Measurements from ENCODE around the gene LURAP1L.

LURAP1L gene, protein sequence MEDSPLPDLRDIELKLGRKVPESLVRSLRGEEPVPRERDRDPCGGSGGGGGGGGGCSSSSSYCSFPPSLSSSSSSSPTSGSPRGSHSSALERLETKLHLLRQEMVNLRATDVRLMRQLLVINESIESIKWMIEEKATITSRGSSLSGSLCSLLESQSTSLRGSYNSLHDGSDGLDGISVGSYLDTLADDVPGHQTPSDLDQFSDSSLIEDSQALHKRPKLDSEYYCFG

DNA sequence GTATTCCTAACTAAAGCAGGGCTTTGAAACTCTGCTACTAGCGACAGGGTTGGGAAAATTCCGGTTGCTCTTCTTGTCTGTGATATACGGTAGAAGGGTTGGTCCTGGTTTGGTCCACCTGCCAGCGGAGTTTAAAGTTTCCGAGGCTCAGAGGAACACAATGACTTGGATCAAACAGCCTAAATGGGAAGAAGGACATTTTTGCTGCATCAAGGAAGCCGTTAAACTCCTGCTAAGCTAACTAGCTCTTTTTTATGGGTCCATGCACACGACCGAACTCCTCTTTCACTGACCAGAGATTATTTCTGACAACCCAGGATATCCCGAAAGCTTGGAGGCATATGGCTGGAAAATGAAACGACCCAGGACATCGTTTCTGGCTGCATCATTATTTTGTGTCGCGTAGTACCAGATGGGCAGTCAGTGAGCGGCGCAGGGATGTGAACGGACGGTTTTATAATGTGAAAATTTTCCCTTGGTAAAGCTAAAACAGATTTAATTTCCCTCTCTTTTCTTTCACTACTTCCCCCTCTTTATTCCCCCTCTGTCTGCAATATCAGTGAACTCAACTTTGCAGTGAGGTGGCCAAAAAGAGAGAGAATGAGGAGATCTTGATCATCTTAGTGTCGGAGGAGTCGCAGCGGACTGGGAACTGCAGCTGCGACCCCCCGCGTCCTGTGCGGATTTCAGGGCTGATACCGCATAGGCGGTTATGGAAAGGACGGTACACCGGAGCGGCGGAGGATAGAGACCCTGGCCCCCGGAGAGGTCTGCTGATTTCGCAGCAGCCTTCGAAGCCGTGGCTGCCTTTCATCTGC lies at the start of gene LURAP1L:
Gene LURAP1L, plus strand, starts transcription at position 160 of the 818 bp plus-strand sequence. CDS start 696 bp downstream, outside the sequence.
- DNase-seq = peak; percentile 73

DNA sequence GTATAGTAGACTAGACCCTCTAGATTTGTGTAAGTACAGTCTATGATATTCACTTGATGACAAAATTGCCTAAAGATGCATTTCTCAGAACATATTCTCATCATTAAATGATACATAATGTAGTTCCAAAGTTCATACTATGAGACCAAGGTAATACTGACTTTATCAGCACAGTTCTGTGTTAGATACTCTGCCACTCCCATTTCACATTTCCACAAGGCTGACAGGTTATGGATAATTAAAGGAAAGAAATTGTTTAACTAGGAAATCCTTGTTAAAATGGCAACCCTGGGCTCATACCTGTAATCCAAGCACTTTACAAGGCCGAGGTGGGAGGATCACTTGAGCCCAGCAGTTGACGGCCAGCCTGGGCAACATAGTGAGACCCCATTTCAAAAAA lies 48.0 kb upstream of the LURAP1L start:
- DNase-seq = no peak

DNA sequence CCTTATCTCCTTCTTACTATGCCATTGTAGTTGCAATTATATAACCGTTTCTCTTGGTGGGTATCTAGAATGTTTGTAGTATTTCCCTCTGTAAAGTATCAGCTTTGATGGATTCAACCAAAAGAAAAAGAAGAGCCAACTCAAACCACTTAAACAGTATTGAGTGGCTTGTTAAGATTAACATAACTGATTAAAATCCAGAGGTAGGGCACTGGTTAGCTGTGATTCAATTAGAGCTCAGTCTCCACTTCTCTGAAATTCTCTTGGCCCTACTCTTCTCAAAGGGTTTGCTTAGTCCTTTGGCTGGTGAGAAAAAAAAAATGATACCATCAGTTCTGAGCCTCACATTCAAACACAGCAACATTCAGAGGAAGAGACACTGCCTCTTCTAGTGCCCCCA lies 44.6 kb upstream of the LURAP1L start:
- DNase-seq = no peak

DNA sequence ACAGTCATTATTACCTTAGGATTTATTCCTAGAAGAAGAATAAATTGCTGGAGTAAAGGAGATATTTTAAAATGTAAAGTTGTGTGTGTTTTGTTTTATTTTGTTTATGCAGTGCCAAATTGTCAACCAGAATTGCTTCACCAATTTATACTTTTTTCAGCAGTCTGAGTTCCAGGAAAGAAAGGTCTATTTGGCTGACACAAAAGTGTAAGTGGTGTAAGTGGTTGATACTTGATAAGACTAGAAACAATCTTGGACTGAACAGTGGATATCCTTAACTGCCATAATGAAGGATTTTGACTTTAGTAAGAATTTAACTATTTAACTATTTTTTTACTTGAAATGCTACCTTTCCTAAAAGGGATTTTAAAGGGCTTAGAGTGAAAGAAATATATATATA lies 43.9 kb upstream of the LURAP1L start:
- DNase-seq = no peak

DNA sequence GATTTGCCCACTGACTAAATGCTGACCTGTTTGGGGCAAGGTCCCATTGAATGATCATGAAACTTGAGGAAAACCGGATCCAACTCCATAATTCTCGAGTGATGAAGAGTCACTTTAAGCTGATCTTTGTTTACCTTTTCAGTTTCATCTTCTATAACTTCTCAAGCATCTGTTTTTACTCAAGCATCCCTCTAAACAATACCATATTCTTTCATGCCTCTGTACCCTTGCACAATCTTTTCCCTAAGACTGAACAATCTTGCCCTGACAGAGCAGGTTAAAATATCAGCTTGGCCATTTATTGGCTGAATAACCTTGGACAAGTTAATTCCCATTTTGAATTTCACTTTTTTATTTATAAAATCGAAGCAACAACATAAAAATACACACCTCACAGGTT lies 41.8 kb upstream of the LURAP1L start:
- DNase-seq = no peak

DNA sequence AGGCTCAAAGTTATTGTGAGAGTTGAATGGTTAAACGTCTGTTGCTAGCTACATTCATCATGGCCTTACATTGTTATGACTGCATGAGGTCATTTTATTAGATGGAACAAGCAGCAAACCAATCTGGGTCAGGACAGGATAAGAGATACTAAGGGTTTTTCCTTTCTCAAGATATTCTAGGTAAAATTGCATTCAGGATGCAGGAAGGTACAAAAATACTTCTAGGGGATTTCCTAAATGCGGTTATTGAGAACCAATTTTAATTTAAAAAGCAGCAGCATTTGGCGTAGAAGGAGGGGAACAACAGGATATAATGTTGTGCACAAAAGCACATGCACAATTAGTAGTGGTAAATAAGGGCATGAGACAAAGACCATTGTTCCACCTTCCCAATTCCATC lies 39.2 kb upstream of the LURAP1L start:
- no peak for DNase-seq

DNA sequence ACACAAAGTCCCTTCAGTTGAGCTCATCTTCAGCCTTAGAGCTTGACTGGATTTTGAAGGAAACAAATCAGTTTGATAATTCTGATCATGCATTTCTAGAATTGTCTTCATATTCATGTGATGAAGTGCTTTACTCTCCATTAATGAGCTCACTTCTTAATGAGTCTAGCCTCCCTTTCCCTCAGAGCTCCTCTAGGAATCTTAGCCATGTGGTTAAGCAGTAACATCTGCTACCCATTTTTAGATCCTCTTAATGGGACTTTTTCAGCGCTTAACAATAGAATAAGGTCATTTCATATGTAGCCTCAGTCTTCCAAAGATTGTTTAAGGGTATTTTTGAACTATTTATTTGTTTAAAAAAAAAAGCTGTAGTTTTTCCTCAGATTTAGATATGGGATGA lies 36.9 kb upstream of the LURAP1L start:
- no peak for DNase-seq

DNA sequence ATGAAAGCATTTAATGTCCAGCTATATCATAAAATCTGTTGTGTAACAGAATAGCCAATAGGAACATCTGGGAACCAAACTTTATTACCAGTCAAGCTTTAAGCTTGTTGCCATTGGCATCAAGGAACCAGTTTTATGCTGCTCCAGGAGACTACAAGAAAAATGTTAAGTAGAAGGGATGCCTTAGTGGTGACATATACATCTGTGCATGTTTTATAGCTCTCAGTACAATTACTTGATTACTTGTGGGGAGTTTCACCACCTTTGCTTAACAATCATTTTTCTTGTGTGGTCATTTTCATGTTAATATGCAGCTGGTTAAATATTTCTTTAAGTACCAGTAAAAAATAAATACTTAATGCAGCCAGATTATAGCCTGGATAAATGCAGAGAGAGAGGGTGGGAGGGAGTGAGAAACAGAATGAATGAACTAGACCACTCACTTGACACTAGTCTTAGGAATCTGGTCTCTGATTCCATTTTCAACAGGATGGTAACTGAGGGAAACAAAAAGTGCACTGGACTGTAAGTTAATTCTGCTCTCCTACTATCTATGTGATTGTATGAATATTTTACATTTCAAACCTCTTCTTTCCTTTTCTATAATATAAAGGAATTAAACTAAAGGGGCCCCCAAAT lies 35.7 kb upstream of the LURAP1L start:
- peak; percentile 45 for DNase-seq

DNA sequence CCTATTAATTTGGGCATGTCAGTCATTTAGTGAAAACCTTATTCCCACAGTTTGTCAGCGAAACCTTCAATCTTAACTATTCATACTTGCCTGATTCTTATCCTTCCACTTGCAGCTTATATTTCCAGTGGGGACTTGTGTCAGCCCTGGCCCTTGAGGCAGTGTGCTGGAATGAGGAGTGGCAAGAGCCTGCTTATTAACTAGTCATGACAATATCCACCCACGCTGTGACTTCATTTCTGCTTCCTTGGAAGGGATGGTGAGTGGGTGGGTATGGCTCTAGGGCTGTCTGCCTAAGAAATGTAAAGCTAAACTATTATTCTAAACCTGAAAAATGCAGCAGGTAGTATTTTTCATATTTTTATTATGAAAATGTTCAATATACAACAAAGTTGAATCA lies 34.0 kb upstream of the LURAP1L start:
- DNase-seq = peak; percentile 45

DNA sequence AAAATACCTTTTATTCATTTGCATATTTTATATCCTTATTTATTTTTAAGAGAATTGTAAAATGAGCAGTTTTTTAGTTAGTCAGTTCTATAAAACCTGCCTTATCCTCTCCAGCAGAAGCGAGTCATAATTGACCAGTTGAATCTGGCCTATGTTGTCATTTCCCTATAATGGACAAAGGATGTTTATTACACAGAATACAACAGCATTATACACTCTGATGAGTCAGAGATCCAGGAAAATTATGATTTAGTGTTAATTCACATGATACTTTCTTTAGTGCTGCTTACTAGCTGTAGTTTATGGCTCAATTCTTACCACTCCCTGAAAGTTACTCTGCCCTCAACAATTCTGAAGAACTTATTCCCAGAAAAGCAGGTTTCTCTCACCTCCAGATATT lies 26.8 kb upstream of the LURAP1L start:
- DNase-seq = peak; percentile 40

DNA sequence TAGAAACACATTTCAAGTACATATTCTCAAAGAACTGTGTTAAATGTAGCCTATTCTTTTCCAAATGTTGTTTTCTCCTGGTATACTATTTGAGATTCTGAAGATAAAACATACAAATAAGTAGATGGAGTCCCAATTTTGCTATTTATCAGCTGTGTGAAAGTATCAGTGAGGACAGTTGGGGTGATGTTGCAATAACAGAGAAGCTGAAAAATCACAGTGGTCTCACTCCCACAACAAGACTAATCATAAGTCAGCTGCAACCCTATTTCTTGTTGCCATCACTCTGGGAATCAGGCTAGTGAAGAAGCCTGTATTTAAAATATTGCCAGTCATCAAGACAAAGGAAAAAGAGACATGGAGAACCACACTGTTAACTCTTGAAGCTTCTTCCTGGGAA lies 25.9 kb upstream of the LURAP1L start:
- DNase-seq = no peak

DNA sequence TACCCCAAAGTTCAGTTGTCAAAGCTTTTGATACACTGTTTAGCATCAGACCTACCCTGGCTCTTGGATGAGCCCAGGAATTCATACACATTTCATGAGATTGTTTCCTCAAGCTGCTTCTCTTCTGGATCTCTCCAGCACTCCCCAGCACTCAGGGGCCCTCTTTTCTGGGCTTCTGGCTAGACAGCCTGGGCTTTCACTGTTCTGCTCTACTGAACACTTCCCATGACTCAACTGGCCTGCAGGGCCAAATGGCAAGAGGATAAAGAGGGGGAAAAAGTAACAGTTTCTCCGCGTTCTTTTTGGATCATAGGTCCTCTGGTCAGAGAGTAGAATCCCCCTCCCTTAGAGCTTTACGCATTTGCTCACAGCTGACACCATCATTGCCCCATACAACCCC lies 20.9 kb upstream of the LURAP1L start:
- DNase-seq = no peak

DNA sequence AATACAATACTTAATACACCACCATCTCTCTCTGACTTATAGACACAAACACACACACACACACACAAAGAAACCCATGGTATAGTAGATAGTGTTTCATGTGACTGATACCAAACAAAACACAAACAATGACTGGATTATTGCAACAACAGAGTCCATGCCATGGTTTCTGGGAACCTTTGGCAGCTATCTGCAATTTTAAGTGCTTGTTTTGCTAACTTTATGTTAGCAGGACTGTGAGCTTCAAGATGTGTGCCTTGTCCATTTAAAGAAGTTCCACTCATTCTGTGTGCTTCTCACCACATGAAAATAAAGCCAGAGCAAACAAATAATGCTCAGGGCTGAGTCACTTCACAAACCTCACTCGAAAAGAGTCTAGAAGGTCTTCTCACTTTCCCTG lies 15.1 kb upstream of the LURAP1L start:
- DNase-seq = no peak

DNA sequence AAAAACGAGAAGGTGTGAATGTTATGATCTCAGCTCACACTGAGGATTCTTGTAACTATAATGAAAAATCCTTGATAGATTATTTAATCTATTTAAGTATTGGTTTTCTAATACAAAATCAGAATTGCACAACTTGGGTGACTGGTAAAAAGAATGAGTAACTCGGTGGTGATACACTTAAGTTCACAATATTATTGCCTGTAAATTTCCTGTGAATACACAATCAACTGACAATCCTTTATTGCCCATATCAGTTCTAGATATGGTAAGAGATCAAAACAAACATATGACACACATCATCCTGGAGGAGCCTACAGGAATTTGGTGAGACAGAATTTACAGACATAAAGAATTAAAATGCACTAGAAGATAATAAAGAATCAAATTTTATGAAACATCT lies 14.1 kb upstream of the LURAP1L start:
- DNase-seq = no peak

DNA sequence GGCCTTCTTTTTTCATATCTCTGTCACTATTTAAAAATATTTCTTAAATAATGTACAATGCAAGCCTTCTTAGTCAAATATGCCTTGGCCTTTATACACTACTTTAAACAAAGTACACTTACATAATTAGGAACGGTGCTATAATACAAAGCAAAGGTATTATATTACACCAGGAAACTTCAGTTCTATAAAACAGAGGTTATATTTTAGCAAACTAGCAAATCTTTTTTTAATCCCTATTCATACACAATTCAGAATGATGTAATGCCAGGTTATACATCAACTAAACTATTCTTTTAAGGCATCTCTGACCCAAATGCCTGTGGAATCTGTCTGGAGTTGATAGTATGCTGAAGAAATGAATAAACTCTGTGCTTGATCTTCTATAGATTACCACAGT lies 10.7 kb upstream of the LURAP1L start:
- DNase-seq = no peak

DNA sequence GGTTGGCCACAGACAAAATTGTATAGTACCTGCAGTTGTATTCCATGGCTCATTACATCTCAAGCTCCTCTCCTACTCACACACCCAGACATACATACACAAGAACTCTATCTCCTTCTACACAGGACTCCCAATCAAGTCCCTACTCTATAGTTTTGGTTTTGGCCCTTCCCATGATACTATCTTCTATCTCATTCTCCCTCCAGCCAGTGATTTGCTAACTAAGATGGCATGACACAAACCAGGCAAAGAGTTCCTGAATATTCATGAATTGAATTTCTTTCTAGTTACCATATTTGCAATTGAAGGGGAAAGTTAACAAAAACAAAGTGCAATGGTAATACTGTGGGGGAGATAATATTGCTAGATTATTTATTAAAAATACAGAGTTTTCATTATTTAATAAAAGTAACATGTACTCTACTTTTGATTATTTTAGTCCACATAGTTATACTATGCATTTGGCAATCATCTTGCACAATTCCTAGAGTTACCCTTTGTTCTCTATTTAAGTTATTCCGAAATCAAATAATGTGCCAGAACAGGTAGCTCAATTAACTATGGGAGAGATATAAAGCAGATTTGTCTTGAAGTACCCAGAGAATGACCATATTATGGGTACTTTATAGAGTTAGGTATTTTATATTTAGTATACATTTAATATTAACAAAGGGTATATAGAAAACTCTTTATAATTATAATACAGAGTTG lies 9.6 kb upstream of the LURAP1L start:
- no peak for DNase-seq

DNA sequence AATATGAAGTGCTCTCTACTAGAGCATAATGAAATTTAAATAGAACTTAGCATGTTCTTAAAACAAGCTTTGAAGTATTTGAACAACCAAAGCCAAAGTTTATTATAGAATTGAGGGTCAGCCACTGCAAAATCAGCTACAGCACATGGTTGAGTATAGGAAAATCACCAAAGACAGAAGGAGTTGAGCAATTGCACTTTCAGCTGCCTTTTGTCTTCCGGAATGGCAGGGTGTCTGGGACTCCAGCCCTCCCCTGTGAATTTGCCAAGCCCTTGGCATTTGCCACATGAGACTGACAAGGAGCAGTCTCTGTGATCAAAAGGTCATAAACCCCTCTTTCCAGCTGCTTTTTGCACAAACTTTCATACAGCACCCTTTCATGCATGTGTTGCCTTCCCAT lies 8.5 kb upstream of the LURAP1L start:
- no peak for DNase-seq

DNA sequence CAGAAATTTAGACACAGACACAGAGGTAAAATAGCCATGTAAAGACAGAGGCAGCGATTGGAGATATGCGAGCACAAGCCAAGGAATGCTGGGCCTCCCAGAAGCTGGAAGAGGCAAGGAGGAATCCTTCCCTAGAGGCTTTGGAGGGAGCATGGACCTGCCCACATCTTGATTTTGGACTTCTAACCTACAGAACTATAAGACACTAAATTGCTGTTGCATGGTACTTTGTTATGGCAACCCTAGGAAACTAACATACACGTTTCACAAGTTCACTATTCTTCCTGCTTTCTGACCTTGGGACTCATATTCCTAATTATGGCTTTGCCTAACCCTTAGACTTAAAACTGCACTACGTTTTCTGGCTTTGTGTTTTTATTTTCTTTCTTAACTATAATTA lies 4.6 kb upstream of the LURAP1L start:
- no peak for DNase-seq

DNA sequence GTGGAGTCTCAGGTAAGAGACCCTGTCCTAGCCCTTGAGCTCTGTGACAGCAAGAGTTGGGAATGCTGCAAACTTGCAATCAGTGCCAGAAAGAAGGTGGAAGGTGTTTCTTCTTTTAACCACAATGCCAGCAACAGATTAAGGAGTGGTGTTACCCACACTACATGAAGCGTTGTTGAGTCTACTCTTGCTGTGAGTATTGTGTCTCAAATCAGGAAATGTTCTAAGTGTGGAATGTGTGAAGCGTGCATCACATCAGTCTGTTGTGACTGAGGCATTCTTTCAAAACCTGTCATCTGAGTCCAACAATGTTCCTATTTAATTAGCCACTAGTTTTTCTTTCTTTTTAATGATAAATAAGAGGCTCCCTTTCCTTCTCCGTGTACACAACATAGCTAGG lies 2.9 kb upstream of the LURAP1L start:
- peak; percentile 58 for DNase-seq

DNA sequence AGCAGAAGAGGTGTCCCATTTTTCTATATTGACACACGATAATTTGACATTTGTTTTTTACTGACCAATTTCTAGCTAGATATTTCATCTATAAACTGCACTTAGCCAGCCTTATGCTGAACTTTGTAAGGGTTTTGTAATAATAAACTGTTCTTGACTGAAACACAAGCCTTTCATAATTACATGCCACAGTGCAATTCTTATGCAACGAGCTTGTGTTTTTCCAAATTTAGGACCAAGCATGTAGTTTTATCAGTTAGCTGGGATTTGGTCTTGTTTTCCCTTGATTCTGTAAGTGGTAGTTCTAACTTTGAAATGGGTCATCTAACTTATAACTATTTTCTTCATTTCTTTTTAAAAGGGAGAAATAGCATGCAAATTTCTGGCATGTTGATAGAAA lies 1.3 kb upstream of the LURAP1L start:
- DNase-seq = no peak

DNA sequence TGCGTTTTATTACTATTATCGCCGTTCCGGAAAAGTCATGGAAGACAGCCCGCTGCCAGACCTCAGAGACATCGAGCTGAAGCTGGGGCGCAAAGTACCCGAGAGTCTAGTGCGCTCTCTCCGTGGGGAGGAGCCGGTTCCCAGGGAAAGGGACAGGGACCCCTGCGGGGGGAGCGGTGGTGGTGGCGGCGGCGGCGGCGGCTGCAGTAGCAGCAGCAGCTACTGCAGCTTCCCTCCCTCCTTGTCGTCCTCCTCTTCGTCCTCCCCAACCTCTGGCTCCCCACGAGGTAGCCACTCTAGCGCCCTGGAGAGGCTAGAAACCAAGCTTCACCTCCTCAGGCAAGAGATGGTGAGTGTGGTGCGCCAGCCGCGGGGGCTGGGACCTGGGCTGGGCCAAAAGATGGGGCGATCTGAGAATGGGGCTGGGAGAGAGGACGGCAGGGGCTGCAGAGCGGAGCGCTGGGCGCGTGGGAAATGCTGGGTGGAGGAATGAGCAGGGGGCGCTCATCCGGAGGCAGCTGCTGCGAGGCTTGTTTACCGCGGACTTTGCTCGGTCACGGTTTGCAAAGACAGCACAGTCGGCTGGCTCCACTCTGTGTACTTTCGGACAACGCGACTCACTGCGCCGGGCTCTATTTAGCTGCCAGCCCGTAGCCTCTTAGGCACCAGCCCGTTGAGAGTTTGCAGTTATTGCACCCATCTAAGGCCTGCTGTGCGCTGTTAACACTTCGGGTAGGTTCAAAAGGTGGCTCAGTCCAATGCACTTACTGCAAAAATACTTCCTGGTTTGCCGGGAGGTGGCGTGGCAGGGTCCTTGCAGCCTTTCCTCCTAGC lies 1.1 kb downstream of the LURAP1L start:
- peak; percentile 89 for DNase-seq

DNA sequence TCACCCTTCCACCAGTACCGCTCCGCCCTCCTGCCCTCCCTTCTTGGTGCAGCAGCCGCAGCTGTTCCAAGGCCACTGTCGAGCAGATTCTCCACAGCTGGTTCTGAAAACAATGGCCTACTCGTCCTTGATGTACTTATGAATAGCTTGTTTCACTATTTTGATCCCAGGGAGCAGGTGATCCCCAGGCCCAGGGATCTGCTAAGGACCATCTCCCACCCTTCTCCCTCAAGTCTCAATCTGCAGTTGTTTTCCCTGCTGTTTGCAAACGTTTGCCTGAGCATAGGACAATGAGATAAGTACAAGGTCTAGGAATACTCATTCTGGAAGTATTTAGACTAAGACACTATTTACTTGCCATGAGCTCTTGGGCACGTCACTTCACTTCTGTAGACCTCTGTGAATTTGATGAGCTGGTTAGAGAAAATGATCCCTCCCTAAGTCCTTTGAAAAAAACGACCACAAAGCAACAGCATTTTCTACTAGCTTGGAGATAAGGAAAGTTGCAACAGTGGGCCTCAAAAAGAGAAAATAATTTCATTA lies 1.8 kb downstream of the LURAP1L start:
- no peak for DNase-seq
